Liver (tissue), 9 donors: ENCODE data around the gene INPP5A. TPM values are rescaled to one million over a fixed set of nuclear protein-coding genes. Genes with fewer than 3 reads are reported as not detected.

ENCODE experiments used
- DNase-seq: peaks from one replicate; pipeline ENCODE4 v3.0.0-alpha.2; 2017; ENCODE audit warnings: low spot score
- H3K27ac ChIP-seq, 2 donors: one replicate each; pipeline ENCODE4 v1.7.0; 2013; ENCODE audit warnings: inconsistent platforms in 2 of 2, low read length in 2 of 2, control low read depth in 1 of 2, low read depth in 1 of 2, mild to moderate bottlenecking in 1 of 2
- H3K27me3 ChIP-seq, 4 donors: one replicate each; pipeline versions ENCODE4 v1.6.1 to v1.7.0; 2013; ENCODE audit warnings: low read length in 3 of 4, inconsistent platforms in 1 of 4, mild to moderate bottlenecking in 1 of 4, moderate library complexity in 1 of 4; ENCODE audit not compliant: control insufficient read depth in 4 of 4, insufficient read depth in 4 of 4
- H3K36me3 ChIP-seq, 4 donors: one replicate each; pipeline versions ENCODE4 v1.6.1 to v1.7.0; 2013; ENCODE audit warnings: low read length in 3 of 4, mild to moderate bottlenecking in 3 of 4, low read depth in 1 of 4, moderate library complexity in 1 of 4; ENCODE audit not compliant: control insufficient read depth in 4 of 4, insufficient read depth in 3 of 4
- H3K4me1 ChIP-seq, 4 donors: one replicate each; pipeline versions ENCODE4 v1.6.1 to v1.7.0; 2013; ENCODE audit warnings: low read length in 3 of 4, mild to moderate bottlenecking in 3 of 4, moderate library complexity in 1 of 4; ENCODE audit not compliant: control insufficient read depth in 4 of 4, insufficient read depth in 4 of 4
- H3K4me3 ChIP-seq, 3 donors: one replicate each; pipeline versions ENCODE4 v1.6.1 to v1.7.0; 2013; ENCODE audit warnings: low read length in 3 of 3, control low read depth in 1 of 3, low read depth in 1 of 3, mild to moderate bottlenecking in 1 of 3
- H3K9ac ChIP-seq, 2 donors: one replicate each; pipeline ENCODE4 v1.7.0; 2013; ENCODE audit warnings: low read length in 2 of 2, mild to moderate bottlenecking in 2 of 2, moderate library complexity in 2 of 2, control low read depth in 1 of 2, low read depth in 1 of 2
- H3K9me3 ChIP-seq, 4 donors: one replicate each; pipeline versions ENCODE4 v1.6.1 to v1.7.0; 2013; ENCODE audit warnings: low read length in 3 of 4; ENCODE audit not compliant: control insufficient read depth in 4 of 4
- CTCF ChIP-seq: fragments of 150-350 bp; IDR thresholded peaks from 2 replicates; pipeline ENCODE4 v1.5.1; 2017; ENCODE audit warnings: improper control_type of control experiment, low read depth, low read length; ENCODE audit not compliant: missing input control
- EGR1 ChIP-seq, 2 donors: IDR thresholded peaks; 2 replicates each; pipeline ENCODE4 v1.6.1; 2016 to 2018; ENCODE audit warnings: antibody characterized with exemption in 2 of 2, low read depth in 2 of 2
- FOXA2 ChIP-seq: IDR thresholded peaks from 2 replicates; pipeline ENCODE4 v1.6.1; 2016; ENCODE audit warnings: antibody characterized with exemption
- GABPA ChIP-seq, 2 donors: IDR thresholded peaks in 1 of 2; conservative IDR thresholded peaks in 1 of 2; 2 replicates each; pipeline ENCODE4 v1.6.1; 2016; ENCODE audit warnings: antibody characterized with exemption in 2 of 2, mild to moderate bottlenecking in 1 of 2, moderate library complexity in 1 of 2
- HNF4A ChIP-seq, 2 donors: conservative IDR thresholded peaks; 2 replicates each; pipeline ENCODE4 v1.6.1; 2016; ENCODE audit warnings: antibody characterized with exemption in 2 of 2, mild to moderate bottlenecking in 2 of 2
- HNF4G ChIP-seq: IDR thresholded peaks from 2 replicates; pipeline ENCODE4 v1.6.1; 2016; ENCODE audit warnings: antibody characterized with exemption
- JUND ChIP-seq, 2 donors: IDR thresholded peaks; 2 replicates each; pipeline ENCODE4 v1.6.1; 2016; ENCODE audit warnings: antibody characterized with exemption in 2 of 2
- MAX ChIP-seq: IDR thresholded peaks from 2 replicates; pipeline ENCODE4 v1.6.1; 2016; ENCODE audit warnings: antibody characterized with exemption
- NR2F2 ChIP-seq: IDR thresholded peaks from 2 replicates; pipeline ENCODE4 v1.6.1; 2016; ENCODE audit warnings: antibody characterized with exemption
- RAD21 ChIP-seq, 2 donors: IDR thresholded peaks; 2 replicates each; pipeline ENCODE4 v1.6.1; 2016; ENCODE audit warnings: antibody characterized with exemption in 2 of 2, mild to moderate bottlenecking in 2 of 2
- REST ChIP-seq: IDR thresholded peaks from 2 replicates; pipeline ENCODE4 v1.6.1; 2016; ENCODE audit warnings: antibody characterized with exemption, mild to moderate bottlenecking
- RXRA ChIP-seq, 2 donors: IDR thresholded peaks; 2 replicates each; pipeline ENCODE4 v1.6.1; 2017 to 2018; ENCODE audit warnings: antibody characterized with exemption in 2 of 2, mild to moderate bottlenecking in 1 of 2
- SP1 ChIP-seq: IDR thresholded peaks from 2 replicates; pipeline ENCODE4 v1.6.1; 2018; ENCODE audit warnings: antibody characterized with exemption, mild to moderate bottlenecking
- TAF1 ChIP-seq: conservative IDR thresholded peaks from 2 replicates; pipeline ENCODE4 v1.6.1; 2016; ENCODE audit warnings: antibody characterized with exemption, mild to moderate bottlenecking
- YY1 ChIP-seq: IDR thresholded peaks from 2 replicates; pipeline ENCODE4 v1.6.1; 2016; ENCODE audit warnings: antibody characterized with exemption, mild to moderate bottlenecking
- ZBTB33 ChIP-seq: IDR thresholded peaks from 2 replicates; pipeline ENCODE4 v1.6.1; 2016; ENCODE audit warnings: antibody characterized with exemption
- WGBS: extraction: QIAGEN DNeasy Blood & Tissue Kit; methylation state at CpG from one replicate; pipeline ENCODE4 v1.1.7; 2013; 5-methylcytosine and 5-hydroxymethylcytosine counted together
- polyA plus RNA-seq, 2 donors: library from polyadenylated mRNA; stranded (reverse) in 1 of 2; unstranded in 1 of 2; fragments of 200-250 nt in 1 of 2; fragments of >200 nt in 1 of 2; fragmentation: Nextera tagmentation in 1 of 2; extraction: Ambion mirVana in 1 of 2; gene quantifications; one replicate each; pipeline versions ENCODE4 v1.2.1 to v1.2.3, GENCODE V29; 2013 to 2015
- total RNA-seq, 2 donors: library from RNA; depleted of rRNA; stranded (reverse); fragments of >200 nt; gene quantifications; one replicate each; pipeline ENCODE4 v1.2.3, GENCODE V29; 2014
- TF ChIP-seq, protein P1 (sequence below): IDR thresholded peaks from 2 replicates; pipeline ENCODE4 v1.6.1; 2016; ENCODE audit warnings: antibody characterized with exemption
- donor health status: healthy.
- donor health status: healthy.
- donor health status: healthy.
- donor health status: healthy.
- donor health status: healthy.

Gene INPP5A
- total and polyA plus RNA-seq, 4 donors = 4.3 to 26.5 (median 10.9) TPM

GRCh38 chr10:132761395-132762060, 223.9 kb downstream of the INPP5A start:
- TF ChIP-seq MAX (no peak), RAD21 (IDR thresholded peaks at IDR 0.05) (no peak), GABPA (IDR thresholded peaks at IDR 0.05 in 1 of 2, conservative IDR thresholded peaks at IDR 0.05 in 1 of 2) (no peak), RXRA (IDR thresholded peaks at IDR 0.05) (no peak), HNF4G (no peak), HNF4A (conservative IDR thresholded peaks at IDR 0.05) (no peak), ZBTB33 (no peak), FOXA2 (no peak), REST (no peak), SP1 (no peak), EGR1 (IDR thresholded peaks at IDR 0.05; ENCODE audit: low read depth in 2 of 2) (no peak), YY1 (no peak), NR2F2 (no peak), CTCF (no peak), JUND (IDR thresholded peaks at IDR 0.05) (no peak), TAF1 (no peak)
- TF ChIP-seq, protein P1, sequence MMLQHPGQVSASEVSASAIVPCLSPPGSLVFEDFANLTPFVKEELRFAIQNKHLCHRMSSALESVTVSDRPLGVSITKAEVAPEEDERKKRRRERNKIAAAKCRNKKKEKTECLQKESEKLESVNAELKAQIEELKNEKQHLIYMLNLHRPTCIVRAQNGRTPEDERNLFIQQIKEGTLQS = no peak

More at GRCh38 chr10:132761395-132762060, 223.9 kb downstream of the INPP5A start:
- Histone ChIP-seq H3K9ac (no peak overlapping the region), H3K27me3 (no peaks in the 10 kb centered on the region), H3K36me3 (peaks cover 1 to 20% (median 5%) of the 10 kb centered on the region in 4 donors), H3K9me3 (no peaks in the 10 kb centered on the region), H3K27ac (no peak overlapping the region), H3K4me3 (no peak overlapping the region), H3K4me1 (no peaks in the 10 kb centered on the region)
- 97% methylated on average over 11 of the region's 11 CpGs for WGBS
- DNase-seq = no peak
